PC-3 (cell line): ENCODE measurements around the gene ENO3.

Experiments used
- EZH2 ChIP-seq: fragments of 300-600 bp; sonication (generic); IDR thresholded peaks from one replicate; pipeline ENCODE4 v1.6.1; 2017; ENCODE audit warnings: antibody characterized with exemption, mild to moderate bottlenecking, low read length; ENCODE audit not compliant: unreplicated experiment
- TF ChIP-seq, protein P1 (sequence below): fragments of 300-600 bp; sonication (generic); conservative IDR thresholded peaks from 2 replicates; pipeline ENCODE4 v1.5.1; 2017; ENCODE audit warnings: antibody characterized with exemption, low read depth, mild to moderate bottlenecking, low read length

GRCh38 chr17:4945944-4946280, 5.0 kb upstream of the ENO3 start:
- TF ChIP-seq, protein P1, sequence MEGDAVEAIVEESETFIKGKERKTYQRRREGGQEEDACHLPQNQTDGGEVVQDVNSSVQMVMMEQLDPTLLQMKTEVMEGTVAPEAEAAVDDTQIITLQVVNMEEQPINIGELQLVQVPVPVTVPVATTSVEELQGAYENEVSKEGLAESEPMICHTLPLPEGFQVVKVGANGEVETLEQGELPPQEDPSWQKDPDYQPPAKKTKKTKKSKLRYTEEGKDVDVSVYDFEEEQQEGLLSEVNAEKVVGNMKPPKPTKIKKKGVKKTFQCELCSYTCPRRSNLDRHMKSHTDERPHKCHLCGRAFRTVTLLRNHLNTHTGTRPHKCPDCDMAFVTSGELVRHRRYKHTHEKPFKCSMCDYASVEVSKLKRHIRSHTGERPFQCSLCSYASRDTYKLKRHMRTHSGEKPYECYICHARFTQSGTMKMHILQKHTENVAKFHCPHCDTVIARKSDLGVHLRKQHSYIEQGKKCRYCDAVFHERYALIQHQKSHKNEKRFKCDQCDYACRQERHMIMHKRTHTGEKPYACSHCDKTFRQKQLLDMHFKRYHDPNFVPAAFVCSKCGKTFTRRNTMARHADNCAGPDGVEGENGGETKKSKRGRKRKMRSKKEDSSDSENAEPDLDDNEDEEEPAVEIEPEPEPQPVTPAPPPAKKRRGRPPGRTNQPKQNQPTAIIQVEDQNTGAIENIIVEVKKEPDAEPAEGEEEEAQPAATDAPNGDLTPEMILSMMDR = no peak
- TF ChIP-seq EZH2 = no peak
